Lung (tissue), 12 donors: ENCODE data around the gene NABP2. TPM values are rescaled to one million over a fixed set of nuclear protein-coding genes. Genes with fewer than 3 reads are reported as not detected.

Experiments
- ATAC-seq: fragments of 200-7000 bp; cut with Tn5 transposase; one replicate; pipeline ENCODE4 v1.9.1; 2020; ENCODE audit warnings: moderate number of reproducible peaks; ENCODE audit not compliant: insufficient read depth, low FRiP score
- DNase-seq, 3 donors: peaks; one replicate each; pipeline ENCODE4 v3.0.0-alpha.2; 2013 to 2017
- H3K27ac ChIP-seq, 2 donors: one replicate each; pipeline ENCODE4 v1.5.1; 2013; ENCODE audit warnings: mild to moderate bottlenecking in 2 of 2, moderate library complexity in 2 of 2, control low read depth in 1 of 2, inconsistent platforms in 1 of 2, low read depth in 1 of 2, low read length in 1 of 2
- H3K27me3 ChIP-seq, 3 donors: one replicate each; pipeline ENCODE4 v1.5.1; 2013; ENCODE audit warnings: low read length in 2 of 3; ENCODE audit not compliant: control insufficient read depth in 3 of 3, insufficient read depth in 3 of 3
- H3K36me3 ChIP-seq, 4 donors: one replicate each; pipeline ENCODE4 v1.5.1; 2013; ENCODE audit warnings: low read length in 4 of 4, mild to moderate bottlenecking in 1 of 4, moderate library complexity in 1 of 4; ENCODE audit not compliant: control insufficient read depth in 4 of 4, insufficient read depth in 4 of 4
- H3K4me1 ChIP-seq, 5 donors: one replicate each; pipeline ENCODE4 v1.5.1; 2013; ENCODE audit warnings: low read length in 5 of 5, mild to moderate bottlenecking in 2 of 5, moderate library complexity in 1 of 5; ENCODE audit not compliant: control insufficient read depth in 5 of 5, insufficient read depth in 5 of 5
- H3K4me3 ChIP-seq: one replicate; pipeline ENCODE4 v1.5.1; 2013; ENCODE audit warnings: mild to moderate bottlenecking, control low read depth, moderate library complexity
- H3K9ac ChIP-seq, 2 donors: one replicate each; pipeline ENCODE4 v1.5.1; 2013; ENCODE audit warnings: low read length in 2 of 2, control low read depth in 1 of 2; ENCODE audit not compliant: insufficient read depth in 1 of 2
- H3K9me3 ChIP-seq, 4 donors: one replicate each; pipeline ENCODE4 v1.5.1; 2013; ENCODE audit warnings: low read length in 3 of 4, mild to moderate bottlenecking in 1 of 4, moderate library complexity in 1 of 4; ENCODE audit not compliant: control insufficient read depth in 4 of 4, insufficient read depth in 3 of 4
- CTCF ChIP-seq: IDR thresholded peaks from 2 replicates; pipeline ENCODE4 v1.5.1; 2012; ENCODE audit warnings: mild to moderate bottlenecking; ENCODE audit errors: control extremely low read depth, extremely low read depth
- WGBS, 2 donors: extraction: QIAGEN DNeasy Blood & Tissue Kit; methylation state at CpG; one replicate each; pipeline ENCODE4 v1.1.7; 2013; 5-methylcytosine and 5-hydroxymethylcytosine counted together
- polyA plus RNA-seq, 2 donors: library from polyadenylated mRNA; stranded (reverse); fragments of 200-250 nt; gene quantifications; one replicate each; pipeline ENCODE4 v1.2.1, GENCODE V29; 2013
- total RNA-seq, 2 donors: library from RNA; depleted of rRNA in 1 of 2; stranded (reverse); fragments of >200 nt in 1 of 2; gene quantifications; one replicate each; pipeline ENCODE4 v1.2.1, GENCODE V29; 2014 to 2021
- donor health status: control.
- donor health status: control.
- donor health status: Bipolar disorder and iron deficiency.
- donor health status: healthy.
- donor health status: DM: yes; HTN: yes; CAD: no.

Gene NABP2
- total and polyA plus RNA-seq, 4 donors = 11.3 to 31.4 (median 23.0) TPM

- Histone ChIP-seq H3K27ac (peak overlapping the region; percentile 77 to 87), H3K9ac (peak overlapping the region; percentile 77 to 86), H3K27me3 (no peaks in the 10 kb centered on the region), H3K9me3 (no peaks in the 10 kb centered on the region), H3K36me3 (peaks cover 0 to 10% (median 3%) of the 10 kb centered on the region in 4 donors), H3K4me3 (peak overlapping the region; percentile 78), H3K4me1 (peaks cover 0 to 22% (median 5%) of the 10 kb centered on the region in 5 donors)
- DNase-seq = peak; percentile 94 to 96 (median 95)
- WGBS, 2 donors = 1% methylated on average over 42 of the region's 42 CpGs
- TF ChIP-seq CTCF = no peak
- peak; percentile 75 for ATAC-seq
These were observed 34.0 kb upstream of the NABP2 start for GRCh38 chr12:56189918-56190694.

GRCh38 chr12:56190695-56191155, 33.4 kb upstream of the NABP2 start:
- peak; percentile 16 to 35 (median 19) for DNase-seq
- H3K36me3 ChIP-seq = peaks cover 0 to 4% (median 2%) of the 10 kb centered on the region in 4 donors
- peak overlapping the region; percentile 40 to 86 for H3K9ac ChIP-seq
- no peaks in the 10 kb centered on the region for H3K9me3 ChIP-seq
- H3K4me1 ChIP-seq = peaks cover 0 to 22% (median 5%) of the 10 kb centered on the region in 5 donors
- WGBS, 2 donors = 19 to 27% methylated on average over 9 of the region's 9 CpGs
- peak overlapping the region; percentile 77 to 87 for H3K27ac ChIP-seq
- no peak for TF ChIP-seq CTCF
- H3K4me3 ChIP-seq = no peak overlapping the region
- H3K27me3 ChIP-seq = no peaks in the 10 kb centered on the region
- ATAC-seq = no peak

GRCh38 chr12:56192582-56192981, 31.6 kb upstream of the NABP2 start:
- no peak for ATAC-seq
- no peak for DNase-seq
- Histone ChIP-seq H3K4me1 (peaks cover 0 to 18% (median 3%) of the 10 kb centered on the region in 5 donors), H3K9ac (no peak overlapping the region), H3K27me3 (no peaks in the 10 kb centered on the region), H3K27ac (no peak overlapping the region), H3K4me3 (no peak overlapping the region), H3K9me3 (no peaks in the 10 kb centered on the region), H3K36me3 (no peaks in the 10 kb centered on the region)
- no peak for TF ChIP-seq CTCF
